Central memory CD4-positive, alpha-beta T cell (primary cell): ENCODE measurements around the gene DCAF16.

Experiments
- DNase-seq: peaks from one replicate; pipeline ENCODE4 v3.0.0; 2022

DCAF16 gene

DNA sequence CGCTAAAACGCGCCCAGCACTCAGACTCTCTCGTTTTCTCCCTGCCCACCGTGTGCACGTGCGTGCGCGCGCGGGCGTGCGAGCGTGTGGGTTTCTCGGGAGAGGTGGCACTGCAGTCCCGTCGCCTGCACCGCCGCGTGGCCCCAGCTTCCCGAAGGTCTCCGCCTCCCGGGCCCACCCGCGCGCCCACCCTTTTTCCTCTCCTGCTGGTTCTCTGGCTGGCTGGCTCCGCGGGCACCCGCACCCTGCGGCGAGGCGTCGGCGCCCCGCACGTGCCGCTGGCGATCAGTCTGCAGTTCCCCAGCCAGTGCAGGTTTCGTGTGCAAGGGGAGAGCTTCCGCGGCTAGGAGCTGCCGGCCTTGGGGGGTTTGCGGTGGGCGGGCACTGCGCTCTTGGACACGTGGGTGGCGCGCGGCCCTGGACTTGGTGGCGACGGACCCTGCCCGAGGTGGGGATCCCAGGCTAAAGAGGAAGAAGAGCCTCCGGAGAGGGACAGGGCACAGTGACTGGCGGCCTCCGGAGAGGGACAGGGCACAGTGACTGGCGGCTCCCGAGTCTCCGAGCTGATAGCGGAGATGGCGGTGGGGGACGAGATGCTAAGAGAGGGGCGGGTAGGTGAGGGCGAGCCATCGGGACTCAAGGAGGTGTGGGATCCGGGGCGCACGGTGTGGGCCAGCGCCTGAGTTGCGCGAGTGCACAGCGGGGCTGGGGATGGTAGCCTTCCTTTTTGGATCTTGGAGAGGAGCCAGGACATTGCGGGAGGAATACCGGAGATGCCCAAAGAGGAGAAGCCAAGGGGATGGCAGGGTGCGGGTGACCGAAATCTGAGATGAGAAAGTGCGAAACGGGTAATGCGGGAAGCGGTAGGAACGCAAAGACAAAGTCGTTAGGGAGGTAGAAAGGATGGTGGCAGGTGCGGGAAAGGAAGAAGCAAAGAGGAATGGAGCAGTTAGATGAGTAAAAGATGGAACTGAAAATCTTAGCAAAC is 29.0 kb downstream of the DCAF16 start, which contains the start of gene FAM184B:
Gene FAM184B (minus strand): TSS at position 322 of the 988 bp plus-strand sequence. CDS start 322 bp downstream, outside the sequence.
- DNase-seq = no peak

DNA sequence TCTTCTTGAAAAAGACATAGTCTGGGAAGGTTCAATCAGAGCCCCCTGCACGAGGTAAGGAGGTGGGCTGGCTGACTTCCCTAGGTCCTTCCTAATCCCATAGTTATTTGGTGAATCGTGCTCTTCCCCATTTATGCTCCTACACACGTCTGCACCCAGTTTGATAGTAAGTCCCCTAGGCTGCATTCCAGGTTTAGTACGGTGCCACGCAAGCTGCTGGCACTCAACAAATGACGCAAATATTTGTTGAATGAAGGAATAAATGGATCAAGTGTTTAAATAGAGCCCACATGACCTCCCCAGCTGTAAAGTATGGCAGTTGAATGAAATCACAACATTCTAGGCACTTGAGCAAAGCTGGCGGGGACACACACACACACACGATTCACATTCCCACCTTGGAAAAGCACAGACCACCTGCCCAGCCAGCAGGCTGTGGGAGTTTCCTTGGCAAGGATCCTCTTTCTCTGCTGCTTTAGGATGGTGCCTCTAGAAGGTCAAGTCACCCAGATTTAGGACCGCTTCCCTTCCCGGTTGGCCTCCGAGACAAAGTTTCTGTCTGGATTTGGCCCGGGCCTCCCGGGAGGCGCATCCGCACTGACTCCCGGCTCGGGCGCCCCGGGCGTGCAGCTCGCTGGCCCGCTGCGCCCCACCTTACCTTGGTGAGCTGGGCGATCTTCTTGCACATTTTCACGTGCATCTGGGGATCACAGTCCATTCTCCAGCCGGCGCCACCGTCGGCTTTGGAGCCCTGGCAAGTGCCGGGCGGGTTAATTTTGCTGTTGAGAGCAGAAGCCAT is 29.9 kb downstream of the DCAF16 start:
- DNase-seq = no peak

DNA sequence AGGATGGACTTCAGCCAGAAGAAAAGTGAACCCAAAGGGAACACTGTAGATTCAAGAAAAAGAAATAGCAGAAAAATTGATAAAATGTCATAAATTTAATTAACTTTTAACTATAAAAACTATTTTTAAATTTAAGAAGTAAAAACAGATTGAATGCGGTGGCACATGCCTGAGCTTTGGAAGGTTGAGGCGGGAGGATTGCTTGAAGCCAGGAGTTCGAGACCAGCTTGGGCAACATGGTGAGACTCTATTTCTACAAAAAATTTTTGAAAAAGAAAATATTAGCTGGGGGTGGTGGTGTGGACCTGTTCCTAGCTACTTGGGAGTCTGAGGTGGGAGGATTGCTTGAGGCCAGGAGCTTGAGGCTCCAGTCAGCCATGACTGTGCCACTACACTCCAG is 32.1 kb downstream of the DCAF16 start:
- DNase-seq = no peak

DNA sequence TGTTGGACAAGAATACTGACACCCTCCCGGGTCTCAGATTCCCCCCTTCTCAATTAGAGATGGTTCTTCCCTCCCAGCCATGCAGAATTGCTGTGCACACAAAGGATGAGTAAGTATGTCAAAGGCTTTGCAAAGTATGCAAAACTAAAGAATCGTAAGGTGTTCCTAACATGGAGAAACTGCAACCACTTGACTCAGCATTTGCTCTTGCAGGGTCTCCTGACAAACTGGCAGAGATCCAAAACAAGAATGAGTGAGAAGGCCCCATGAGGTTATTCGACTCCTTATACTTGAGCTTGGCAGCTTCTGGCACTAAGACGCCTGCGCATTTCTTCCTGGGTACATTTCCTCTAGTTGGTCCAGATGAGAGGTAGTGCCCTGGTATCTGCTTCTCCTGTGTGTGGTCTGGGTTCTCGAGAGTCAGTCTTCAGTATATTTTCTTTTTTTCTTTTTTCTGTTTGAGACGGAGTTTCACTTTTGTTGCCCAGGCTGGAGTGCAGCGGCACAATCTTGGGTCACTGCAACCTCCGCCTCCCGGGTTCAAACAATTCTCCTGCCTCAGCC is 37.3 kb downstream of the DCAF16 start:
- no peak for DNase-seq

DNA sequence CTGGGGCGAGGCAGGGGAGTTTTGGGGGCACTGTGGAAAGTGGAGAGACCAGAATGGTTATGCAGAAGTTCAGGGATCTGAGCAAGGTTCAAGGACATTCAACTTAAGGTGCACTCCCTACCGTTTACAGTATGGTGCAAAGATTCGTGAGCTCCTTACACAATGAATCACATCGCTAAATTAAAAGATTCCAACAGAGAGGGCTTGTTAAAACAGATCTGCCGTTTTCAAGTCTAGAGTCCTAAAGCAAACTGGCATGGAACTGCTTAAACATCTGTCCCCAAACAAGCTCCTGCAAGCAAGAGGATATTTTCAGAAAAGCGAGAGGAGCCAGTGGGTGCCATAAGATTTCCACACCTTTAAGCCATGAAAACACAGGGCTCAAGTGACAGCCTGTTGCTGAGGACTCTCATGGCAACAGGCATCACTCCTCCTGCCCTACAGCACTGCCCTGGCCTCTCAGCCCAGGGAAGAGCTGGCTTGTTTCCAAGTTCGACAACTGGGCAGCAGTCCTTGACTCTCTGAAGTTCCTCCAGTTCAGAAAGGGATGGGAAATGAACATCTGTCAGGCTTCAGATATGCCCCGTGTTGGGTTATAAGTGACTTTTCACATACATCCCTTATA is 39.2 kb downstream of the DCAF16 start:
- DNase-seq = no peak

DNA sequence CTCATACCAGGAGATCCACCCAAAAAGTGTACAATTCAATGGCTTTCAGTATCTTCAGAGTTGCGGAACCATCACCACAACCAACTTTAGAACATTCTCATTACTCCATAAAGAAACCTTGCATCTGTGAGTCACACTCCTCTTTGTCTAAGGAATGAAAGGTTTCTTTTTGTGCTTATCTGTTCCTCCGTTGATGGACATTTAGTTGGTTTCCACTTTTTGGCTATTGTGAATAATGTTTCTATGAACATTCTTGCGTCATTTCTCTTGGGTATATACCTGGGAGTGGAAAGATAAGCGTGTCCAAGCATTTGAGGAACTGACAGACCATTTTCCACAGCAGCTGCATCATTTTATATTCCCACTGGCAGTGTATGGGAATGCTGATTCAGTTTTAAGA is 39.7 kb downstream of the DCAF16 start:
- no peak for DNase-seq

DNA sequence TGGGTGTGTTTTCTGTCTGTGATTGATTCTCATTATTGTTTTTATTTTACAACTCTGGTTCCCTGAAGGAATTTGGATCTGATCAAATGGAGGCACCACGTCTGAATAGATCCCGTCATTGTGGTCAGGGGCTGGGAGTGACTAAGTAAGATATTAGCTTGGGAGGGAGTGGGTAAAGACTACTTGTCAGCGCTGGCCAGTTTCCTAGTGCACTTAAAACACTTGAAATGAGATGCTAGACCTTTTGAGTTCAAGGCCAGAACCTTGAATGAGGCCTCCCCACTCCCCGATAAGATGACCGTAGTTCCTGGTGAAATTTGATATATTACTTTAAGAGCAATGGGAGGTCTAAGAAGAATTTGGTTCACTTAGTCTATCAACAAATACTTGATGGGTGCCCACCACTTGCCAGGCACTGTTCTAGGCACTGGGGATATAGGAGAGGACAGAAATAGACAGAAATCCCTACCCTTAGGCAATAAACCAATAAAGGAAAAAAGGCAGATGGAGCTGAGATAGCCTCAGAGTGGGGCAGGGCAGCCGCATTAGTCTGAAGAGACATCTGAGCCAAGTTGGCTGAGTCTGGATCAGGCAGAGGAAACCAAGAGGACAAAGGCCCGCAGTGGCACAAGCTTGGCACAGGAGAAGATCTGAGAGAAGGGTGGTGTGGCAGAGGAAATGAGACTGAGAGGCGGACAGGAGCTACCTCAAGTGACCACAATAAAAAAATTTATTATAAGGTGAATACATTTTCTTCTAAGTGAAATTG is 41.0 kb downstream of the DCAF16 start:
- no peak for DNase-seq

DNA sequence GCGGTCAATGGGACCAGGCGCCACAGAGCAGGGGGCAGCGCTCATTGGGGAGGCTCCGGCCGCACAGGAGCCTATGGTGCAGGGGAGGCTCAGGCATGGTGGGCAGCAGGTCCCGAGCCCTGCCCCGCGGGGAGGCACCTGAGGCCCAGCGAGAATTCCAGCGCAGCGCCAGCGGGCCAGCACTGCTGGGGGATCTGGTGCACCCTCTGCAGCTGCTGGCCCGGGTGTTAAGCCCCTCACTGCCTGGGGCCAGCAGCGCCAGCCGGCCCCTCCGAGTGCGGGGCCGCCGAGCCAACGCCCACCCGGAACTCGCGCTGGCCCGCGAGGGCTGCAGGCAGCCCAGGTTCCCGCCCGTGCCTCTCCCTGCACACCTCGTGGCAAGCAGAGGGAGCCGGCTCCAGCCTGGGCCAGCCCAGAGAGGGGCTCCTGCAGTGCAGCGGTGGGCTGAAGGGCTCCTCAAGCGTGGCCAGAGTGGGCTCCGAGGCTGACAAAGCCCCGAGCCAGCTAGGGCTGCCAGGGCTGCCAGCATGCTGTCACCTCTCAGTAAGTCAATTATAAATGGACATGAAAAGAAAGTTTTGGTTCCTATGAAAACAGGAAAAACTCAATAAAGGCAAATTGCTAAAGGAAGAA is 43.6 kb downstream of the DCAF16 start:
- DNase-seq = no peak

DNA sequence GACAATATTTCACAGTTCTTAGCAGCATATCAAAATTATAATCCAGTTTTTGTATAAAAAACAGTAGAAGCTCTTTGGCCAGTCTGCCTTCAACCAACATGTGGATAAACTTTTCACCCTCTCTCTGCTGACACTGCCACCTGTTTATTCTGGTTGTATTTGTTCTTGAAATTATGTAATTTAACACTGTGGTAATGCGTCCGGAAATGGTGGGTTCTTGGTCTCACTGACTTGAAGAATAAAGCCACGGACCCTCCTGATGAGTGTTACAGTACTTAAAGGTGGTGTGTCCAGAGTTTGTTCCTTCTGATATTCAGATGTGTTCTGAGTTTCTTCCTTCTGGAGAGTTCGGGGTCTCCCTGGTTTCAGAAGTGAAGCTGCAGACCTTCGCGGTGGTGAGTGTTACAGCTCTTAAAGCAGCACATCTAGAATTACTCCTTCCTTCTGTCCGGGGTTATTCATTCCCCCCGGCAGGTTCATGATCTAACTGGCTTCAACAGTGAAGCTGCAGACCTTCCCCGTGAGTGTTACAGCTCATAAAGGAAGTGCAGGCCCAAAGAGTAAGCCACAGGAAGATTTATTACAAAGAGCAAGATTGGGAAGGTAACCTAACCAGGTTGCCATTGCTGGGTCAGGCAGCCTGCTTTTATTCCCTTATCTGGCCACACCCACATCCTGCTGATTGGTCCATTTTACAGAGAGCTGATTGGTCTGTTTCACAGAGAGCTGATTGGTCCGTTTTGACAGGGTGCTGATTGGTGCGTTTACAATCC is 44.9 kb downstream of the DCAF16 start:
- no peak for DNase-seq

DNA sequence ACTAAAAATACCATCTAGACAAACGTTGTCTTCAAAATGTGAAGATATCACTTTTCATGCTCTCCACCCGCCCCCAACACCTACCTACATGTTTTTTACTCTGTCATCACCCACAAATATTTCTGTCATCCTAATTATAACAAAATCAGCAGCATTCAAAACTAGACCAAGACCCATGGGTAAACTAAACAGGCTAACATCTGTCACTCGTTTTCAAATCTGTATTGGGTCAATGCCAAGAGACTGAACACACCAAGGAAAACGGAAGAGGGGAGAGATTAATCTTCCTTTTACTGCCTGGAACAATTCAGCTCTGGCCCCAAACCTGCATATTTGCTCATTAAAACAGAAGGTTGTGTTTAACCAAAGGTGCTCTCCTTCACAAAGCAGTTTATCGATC is 46.6 kb downstream of the DCAF16 start:
- no peak for DNase-seq

DNA sequence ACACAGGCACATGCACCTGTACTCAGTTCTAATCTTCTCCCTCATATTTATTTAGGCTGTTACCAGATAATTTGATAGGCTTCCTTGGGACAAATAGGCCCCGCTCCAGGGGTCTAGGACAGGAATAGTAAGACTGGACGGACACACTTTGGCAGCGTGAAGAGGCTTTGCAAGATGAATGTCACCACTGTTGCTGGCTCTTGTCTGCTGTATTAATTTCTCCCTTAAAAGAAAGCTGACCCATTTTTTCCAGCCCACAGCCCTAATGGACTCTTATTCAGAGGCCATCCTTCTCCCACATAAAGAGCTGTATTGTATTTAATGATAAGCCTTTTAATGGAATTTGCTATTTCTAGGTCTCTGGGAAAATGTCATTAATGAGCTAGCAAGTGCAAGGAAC is 47.1 kb downstream of the DCAF16 start:
- DNase-seq = no peak

DNA sequence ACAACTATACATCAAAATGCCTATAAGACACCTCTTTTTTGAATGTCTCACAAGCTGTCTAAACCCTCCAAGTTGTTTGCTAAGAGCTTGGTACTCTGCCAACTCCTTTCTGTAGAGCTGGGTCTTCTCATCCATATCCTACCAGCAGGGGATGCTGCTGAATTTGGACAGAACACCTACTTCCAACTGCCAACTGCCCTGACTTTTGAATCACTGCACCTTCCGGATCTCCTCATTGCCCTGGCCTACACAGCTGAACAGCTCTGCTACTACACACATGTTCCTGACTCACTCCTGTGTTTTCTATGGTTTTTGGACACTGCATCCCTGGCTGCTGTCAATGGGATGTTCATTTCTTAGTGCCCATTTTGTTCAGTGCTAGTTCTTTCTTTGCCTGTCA is 47.8 kb downstream of the DCAF16 start:
- DNase-seq = no peak

DNA sequence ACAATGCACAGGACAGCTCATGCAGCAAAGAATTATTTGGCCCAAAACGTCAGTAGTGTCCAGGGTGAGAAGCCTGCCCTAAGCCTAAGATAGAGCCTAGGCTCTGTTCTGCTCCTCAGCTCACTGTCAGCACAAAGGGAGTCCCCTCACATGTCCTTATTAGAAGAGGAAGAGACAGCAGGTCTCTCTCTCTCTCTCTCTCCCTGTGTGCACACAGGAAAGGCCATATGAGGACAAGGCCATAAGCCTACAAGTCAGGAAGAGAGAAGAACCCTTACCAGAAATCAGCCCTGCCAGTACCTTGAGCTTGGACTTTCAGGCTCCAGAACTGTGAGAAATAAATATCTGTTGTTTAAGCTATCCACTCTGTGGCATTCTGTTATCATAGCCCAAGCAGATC is 49.5 kb downstream of the DCAF16 start:
- DNase-seq = no peak

DNA sequence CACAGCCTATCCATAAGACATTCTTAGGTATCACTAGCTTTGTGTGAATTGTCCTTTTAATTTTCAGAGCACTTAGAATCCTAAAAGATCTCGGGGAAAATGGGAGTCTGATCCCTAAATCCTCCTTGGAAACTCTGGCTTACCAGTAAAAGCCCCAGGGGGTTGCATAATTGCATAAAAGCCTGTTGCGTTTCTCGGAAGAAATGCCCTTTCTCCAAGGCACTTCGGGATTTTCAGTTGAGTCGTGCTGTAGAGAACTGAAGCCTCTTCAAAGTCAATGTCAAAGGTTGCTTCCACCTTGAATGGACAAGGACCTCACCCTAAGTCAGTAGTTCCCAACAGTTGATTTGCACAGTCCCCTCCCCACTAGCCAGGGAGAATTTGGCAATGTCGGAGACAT is 49.9 kb downstream of the DCAF16 start:
- DNase-seq = no peak

DNA sequence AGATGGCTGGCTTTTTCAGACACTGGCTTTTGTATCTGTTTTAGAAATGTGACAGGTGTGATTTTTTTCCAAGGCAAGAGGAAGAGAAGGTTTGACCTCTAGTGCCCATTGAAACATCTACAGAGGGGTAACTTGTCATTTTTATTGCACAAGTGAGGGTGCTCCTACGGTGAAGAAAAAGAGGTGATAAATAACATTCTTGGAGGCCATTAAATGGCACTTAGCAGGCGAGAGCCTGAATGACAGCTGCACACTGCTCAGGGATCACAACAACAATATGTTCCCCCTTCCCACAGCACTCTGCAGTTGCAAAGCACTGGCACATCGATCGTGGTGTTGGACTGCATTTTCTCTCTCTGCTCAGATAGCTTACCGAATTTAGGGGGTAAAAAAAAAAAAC is 52.1 kb downstream of the DCAF16 start:
- DNase-seq = no peak

DNA sequence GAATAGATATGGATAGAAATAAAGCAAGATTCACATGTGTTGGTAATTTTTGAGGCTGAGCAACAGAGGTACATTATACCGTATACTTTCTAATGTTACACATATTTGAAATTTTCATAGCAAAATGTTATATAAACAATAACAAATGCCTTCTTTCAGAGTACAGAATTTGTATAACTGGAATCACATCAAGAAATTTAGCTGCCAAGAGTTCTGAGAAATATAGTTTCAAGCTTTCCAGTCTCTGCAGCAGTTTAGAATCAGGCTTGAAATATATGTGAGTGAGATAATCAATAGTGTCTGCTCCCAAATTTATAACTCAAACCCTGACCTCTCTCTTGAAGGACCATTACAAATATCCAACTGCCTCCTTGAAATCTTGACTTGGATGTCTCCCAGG is 52.9 kb downstream of the DCAF16 start:
- no peak for DNase-seq

DNA sequence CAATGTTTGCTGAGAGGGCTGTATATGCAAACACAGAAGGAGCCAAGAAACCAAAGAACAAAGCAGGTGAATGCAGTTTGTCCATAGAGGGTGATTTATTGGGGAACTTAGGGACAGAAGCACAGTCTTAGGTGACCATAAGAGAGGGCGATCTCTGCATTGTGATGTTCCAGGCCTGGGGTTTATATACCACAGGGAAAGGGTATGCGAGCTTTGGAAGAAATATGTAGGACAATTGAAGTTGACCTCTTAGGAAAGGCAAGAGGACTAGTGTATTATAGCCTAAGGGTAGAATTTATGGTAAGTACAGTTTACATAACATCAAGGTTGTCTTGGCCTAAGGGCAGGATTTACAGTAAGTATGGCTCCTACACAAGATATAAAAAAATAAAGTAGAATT is 56.9 kb downstream of the DCAF16 start:
- no peak for DNase-seq
